ENCODE data around the gene APLP2. TPM values are rescaled to one million over a fixed set of nuclear protein-coding genes. Genes with fewer than 3 reads are reported as not detected.

APLP2 gene
- total RNA-seq, 1 experiment from 2014 or later: 210 TPM

DNA sequence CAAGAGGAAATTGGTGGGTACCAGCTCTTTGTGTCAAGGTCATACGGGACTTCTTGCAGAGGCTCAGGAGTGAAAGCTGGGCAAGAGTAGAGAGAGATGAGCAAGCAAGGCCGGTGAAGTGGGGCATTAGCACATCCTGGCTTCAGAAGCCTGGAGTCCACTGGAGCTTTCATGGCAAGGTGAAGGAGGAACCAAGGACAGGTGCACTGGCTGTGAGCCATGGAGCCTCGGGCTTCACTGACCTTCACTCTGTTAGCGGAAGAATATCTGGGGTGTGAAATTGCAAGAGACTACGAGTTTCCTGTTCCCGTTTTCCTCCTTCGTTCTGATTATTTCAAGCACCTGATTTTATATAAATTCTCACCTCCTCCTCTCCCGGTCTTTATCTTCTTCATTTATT is 64.0 kb downstream of the APLP2 start:
- no peak for DNase-seq (ENCODE audit: low read depth, low spot score)
- H3K9me3 ChIP-seq (ENCODE audit: control insufficient read depth in 1 of 2, insufficient read depth in 1 of 2, low read depth in 1 of 2, low read length in 2 of 2): no peaks in the 10 kb centered on the region
- ChIA-PET CTCF (interaction anchor here (1.9 kb wide), 1 partner anchor 252 kb away, joined by 24 read pairs; no protein-coding TSS in a partner anchor), RAD21 (ENCODE audit: low non-redundant PET in 1 of 2, low total read pairs in 2 of 2, uncharacterized antibody in 2 of 2, unreplicated experiment in 2 of 2) (no interaction called here), POLR2A (no interaction called here)
- H3K27me3 ChIP-seq (ENCODE audit: insufficient read depth, low read length): no peaks in the 10 kb centered on the region
- H4K20me1 ChIP-seq (ENCODE audit: insufficient read depth): no peaks in the 10 kb centered on the region
- H3K9me2 ChIP-seq (ENCODE audit: insufficient read depth): no peaks in the 10 kb centered on the region
- BruUV-seq (replicated peaks): no TSS peak
- no peak overlapping the region for H3K9ac ChIP-seq (ENCODE audit: low read length)
- H3K4me3 ChIP-seq (replicated peaks in 1 of 2; ENCODE audit: low read depth in 1 of 2, low read length in 2 of 2): no peak overlapping the region
- no peak overlapping the region for H3K4me2 ChIP-seq (ENCODE audit: low read length)
- no peak overlapping the region for H2AFZ ChIP-seq (ENCODE audit: low read depth, low read length, poor library complexity, severe bottlenecking)
- H3K36me3 ChIP-seq (ENCODE audit: control insufficient read depth in 1 of 2, insufficient read depth in 2 of 2, low read length in 2 of 2): peaks cover 30 to 39% of the 10 kb centered on the region in 2 experiments; a peak in 3 of 4 replicates
- intact Hi-C loops (cut with micrococcal nuclease): loop anchor here (5.0 kb wide), 2 partner anchors 346 to 366 kb away; no protein-coding TSS in a partner anchor
- TF ChIP-seq RAD21 (IDR thresholded peaks at IDR 0.05; ENCODE audit: low read depth): no peak
- no peak for TF ChIP-seq SIN3A (IDR thresholded peaks at IDR 0.05; ENCODE audit: low read depth)
- H3K79me2 ChIP-seq (ENCODE audit: insufficient read depth, low read length): no peaks in the 10 kb centered on the region
- ATAC-seq: no peak
- H3K27ac ChIP-seq (ENCODE audit: low read depth, low read length): no peak overlapping the region
- H3K4me1 ChIP-seq (ENCODE audit: control insufficient read depth in 1 of 2, insufficient read depth in 2 of 2, low read length in 2 of 2): no peaks in the 10 kb centered on the region

DNA sequence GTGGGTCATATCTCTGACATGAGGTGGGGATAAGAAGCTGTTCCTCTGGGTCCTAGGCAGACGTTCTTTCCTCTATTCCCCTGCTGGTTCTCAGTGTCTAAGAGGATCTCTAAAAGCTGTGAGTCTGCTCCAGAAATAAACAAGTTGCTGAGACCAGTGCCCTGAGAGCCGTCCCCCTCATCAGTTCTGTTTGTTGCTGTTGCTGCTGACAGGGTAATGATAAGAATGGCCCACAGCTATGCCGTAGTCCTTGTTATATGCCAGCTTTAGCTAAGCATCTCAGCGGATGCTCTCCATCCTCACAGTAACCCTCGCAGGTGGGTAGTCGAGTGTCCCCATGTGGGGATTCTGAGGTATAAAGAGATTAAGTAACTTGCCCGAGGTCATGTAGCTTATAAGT is 66.4 kb downstream of the APLP2 start:
- H3K36me3 ChIP-seq (ENCODE audit: control insufficient read depth in 1 of 2, insufficient read depth in 2 of 2, low read length in 2 of 2): peaks cover 21 to 24% of the 10 kb centered on the region in 2 experiments; a peak in 3 of 4 replicates

More for the DNA sequence above, 66.4 kb downstream of the APLP2 start:
- Histone ChIP-seq H3K4me3 (replicated peaks in 1 of 2; ENCODE audit: low read depth in 1 of 2, low read length in 2 of 2) (no peak overlapping the region), H3K9me3 (ENCODE audit: control insufficient read depth in 1 of 2, insufficient read depth in 1 of 2, low read depth in 1 of 2, low read length in 2 of 2) (no peaks in the 10 kb centered on the region), H3K27me3 (ENCODE audit: insufficient read depth, low read length) (no peaks in the 10 kb centered on the region), H3K9me2 (ENCODE audit: insufficient read depth) (no peaks in the 10 kb centered on the region), H3K9ac (ENCODE audit: low read length) (no peak overlapping the region), H3K4me1 (ENCODE audit: control insufficient read depth in 1 of 2, insufficient read depth in 2 of 2, low read length in 2 of 2) (no peaks in the 10 kb centered on the region), H3K79me2 (ENCODE audit: insufficient read depth, low read length) (no peaks in the 10 kb centered on the region), H4K20me1 (ENCODE audit: insufficient read depth) (no peaks in the 10 kb centered on the region), H3K4me2 (ENCODE audit: low read length) (no peak overlapping the region), H2AFZ (ENCODE audit: low read depth, low read length, poor library complexity, severe bottlenecking) (no peak overlapping the region), H3K27ac (ENCODE audit: low read depth, low read length) (no peak overlapping the region)
- BruUV-seq (replicated peaks): no TSS peak
- CTCF ChIA-PET: interaction anchor here (1.2 kb wide), 1 partner anchor 144 kb away, joined by 3 read pairs; no protein-coding TSS in a partner anchor
- no peak for DNase-seq (ENCODE audit: low read depth, low spot score)
- POLR2A ChIA-PET: interaction anchor here (1.4 kb wide), 1 partner anchor 10 kb away, joined by 4 read pairs; no protein-coding TSS in a partner anchor
- RAD21 ChIA-PET (ENCODE audit: low non-redundant PET in 1 of 2, low total read pairs in 2 of 2, uncharacterized antibody in 2 of 2, unreplicated experiment in 2 of 2): no interaction called here
- TF ChIP-seq SP1 (IDR thresholded peaks at IDR 0.05; ENCODE audit: low read depth) (no peak), FOSL1 (IDR thresholded peaks at IDR 0.05; ENCODE audit: low read depth) (no peak), EZH2 (IDR thresholded peaks at IDR 0.05) (no peak), EGR1 (IDR thresholded peaks at IDR 0.05; ENCODE audit: low read depth) (no peak), ELF1 (IDR thresholded peaks at IDR 0.05; ENCODE audit: borderline replicate concordance, low read depth) (no peak), YY1 (IDR thresholded peaks at IDR 0.05; ENCODE audit: extremely low read depth, insufficient replicate concordance, low read depth, low read length) (no peak), JUND (IDR thresholded peaks at IDR 0.05) (no peak), CBX3 (IDR thresholded peaks at IDR 0.05; ENCODE audit: low read depth) (no peak)
- TF ChIP-seq, protein P1, sequence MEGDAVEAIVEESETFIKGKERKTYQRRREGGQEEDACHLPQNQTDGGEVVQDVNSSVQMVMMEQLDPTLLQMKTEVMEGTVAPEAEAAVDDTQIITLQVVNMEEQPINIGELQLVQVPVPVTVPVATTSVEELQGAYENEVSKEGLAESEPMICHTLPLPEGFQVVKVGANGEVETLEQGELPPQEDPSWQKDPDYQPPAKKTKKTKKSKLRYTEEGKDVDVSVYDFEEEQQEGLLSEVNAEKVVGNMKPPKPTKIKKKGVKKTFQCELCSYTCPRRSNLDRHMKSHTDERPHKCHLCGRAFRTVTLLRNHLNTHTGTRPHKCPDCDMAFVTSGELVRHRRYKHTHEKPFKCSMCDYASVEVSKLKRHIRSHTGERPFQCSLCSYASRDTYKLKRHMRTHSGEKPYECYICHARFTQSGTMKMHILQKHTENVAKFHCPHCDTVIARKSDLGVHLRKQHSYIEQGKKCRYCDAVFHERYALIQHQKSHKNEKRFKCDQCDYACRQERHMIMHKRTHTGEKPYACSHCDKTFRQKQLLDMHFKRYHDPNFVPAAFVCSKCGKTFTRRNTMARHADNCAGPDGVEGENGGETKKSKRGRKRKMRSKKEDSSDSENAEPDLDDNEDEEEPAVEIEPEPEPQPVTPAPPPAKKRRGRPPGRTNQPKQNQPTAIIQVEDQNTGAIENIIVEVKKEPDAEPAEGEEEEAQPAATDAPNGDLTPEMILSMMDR (IDR thresholded peaks at IDR 0.05 in 2 of 3, conservative IDR thresholded peaks at IDR 0.05 in 1 of 3; ENCODE audit: borderline replicate concordance in 1 of 3, insufficient read depth in 1 of 3, low read depth in 2 of 3, low read length in 2 of 3): no peak
- TF ChIP-seq, protein P2, sequence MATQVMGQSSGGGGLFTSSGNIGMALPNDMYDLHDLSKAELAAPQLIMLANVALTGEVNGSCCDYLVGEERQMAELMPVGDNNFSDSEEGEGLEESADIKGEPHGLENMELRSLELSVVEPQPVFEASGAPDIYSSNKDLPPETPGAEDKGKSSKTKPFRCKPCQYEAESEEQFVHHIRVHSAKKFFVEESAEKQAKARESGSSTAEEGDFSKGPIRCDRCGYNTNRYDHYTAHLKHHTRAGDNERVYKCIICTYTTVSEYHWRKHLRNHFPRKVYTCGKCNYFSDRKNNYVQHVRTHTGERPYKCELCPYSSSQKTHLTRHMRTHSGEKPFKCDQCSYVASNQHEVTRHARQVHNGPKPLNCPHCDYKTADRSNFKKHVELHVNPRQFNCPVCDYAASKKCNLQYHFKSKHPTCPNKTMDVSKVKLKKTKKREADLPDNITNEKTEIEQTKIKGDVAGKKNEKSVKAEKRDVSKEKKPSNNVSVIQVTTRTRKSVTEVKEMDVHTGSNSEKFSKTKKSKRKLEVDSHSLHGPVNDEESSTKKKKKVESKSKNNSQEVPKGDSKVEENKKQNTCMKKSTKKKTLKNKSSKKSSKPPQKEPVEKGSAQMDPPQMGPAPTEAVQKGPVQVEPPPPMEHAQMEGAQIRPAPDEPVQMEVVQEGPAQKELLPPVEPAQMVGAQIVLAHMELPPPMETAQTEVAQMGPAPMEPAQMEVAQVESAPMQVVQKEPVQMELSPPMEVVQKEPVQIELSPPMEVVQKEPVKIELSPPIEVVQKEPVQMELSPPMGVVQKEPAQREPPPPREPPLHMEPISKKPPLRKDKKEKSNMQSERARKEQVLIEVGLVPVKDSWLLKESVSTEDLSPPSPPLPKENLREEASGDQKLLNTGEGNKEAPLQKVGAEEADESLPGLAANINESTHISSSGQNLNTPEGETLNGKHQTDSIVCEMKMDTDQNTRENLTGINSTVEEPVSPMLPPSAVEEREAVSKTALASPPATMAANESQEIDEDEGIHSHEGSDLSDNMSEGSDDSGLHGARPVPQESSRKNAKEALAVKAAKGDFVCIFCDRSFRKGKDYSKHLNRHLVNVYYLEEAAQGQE (IDR thresholded peaks at IDR 0.05; ENCODE audit: low read depth): no peak
- TF ChIP-seq, protein P3, sequence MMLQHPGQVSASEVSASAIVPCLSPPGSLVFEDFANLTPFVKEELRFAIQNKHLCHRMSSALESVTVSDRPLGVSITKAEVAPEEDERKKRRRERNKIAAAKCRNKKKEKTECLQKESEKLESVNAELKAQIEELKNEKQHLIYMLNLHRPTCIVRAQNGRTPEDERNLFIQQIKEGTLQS (IDR thresholded peaks at IDR 0.05): no peak
- no peak for ATAC-seq
- intact Hi-C loops (cut with micrococcal nuclease): no loop called here
